Inflammatory macrophage treated with lipopolysaccharide for 1 hour (primary cell): Measurements from ENCODE around the gene CCDC93.

Experiments
- DNase-seq, 2 donors: peaks; one replicate each; pipeline ENCODE4 v3.0.0-alpha.2; 2020 to 2022

CCDC93 gene

DNA sequence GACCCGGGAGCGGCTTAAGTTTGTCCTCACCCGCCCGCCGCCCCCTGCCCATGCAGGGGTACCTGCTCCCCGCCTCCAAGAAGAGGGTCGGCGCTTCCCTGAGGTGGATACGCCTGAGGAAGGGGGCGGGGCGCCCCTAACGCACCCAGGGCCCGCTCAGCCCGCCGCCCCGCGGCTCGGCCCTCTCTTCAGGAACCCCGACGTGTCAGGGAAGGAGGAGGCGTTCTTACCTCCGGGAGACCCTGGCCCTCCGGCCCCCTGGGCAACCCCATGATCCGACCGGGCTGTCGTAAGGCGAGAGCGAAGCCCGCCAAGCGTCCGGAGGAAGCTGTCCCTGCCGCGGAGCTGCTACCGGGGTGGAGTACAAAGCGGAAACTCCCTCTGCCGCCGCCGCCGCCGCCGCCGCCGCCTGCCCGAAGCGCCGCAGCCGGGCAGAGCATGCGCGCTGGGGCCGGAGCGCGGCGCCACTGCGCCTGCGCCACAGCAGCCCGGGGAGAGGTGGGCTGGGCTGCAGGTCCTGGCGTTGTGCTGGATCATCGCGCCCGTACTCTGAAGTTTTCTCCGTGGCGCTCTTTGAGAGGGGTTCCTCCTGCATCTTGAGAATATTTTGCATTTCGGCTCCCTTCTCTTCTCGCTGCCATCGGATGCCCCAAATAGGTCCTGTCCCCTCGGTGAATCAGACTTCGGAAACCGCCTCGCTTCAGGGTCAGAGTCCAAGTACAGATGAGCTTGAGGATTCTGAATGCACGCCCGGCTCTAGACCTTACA is at the start of gene CCDC93:
TSS of gene CCDC93 (minus strand) at position 347 of the 768 bp plus-strand sequence. CDS start at position 272, 75 bp downstream.
- DNase-seq, result peak; percentile 83 to 90

DNA sequence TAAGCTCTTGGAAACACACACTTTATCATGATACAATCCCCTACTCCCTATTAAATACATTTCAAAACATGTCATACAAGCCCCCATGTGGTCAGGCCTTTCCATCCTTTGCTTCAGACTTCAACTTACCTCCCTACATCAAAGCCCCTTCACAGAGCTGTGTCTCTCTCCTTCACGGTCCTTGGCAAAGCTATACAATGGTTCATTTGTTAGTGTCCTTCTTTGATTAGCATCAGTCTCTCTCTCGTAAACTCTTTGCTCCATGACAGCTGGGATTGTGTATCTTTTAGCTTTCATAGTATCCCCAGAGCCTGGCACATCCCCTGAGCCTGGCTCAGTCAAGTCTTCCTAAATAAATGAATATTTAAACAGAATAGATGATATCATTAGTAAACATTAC is 48.8 kb upstream of the CCDC93 start:
- no peak for DNase-seq

DNA sequence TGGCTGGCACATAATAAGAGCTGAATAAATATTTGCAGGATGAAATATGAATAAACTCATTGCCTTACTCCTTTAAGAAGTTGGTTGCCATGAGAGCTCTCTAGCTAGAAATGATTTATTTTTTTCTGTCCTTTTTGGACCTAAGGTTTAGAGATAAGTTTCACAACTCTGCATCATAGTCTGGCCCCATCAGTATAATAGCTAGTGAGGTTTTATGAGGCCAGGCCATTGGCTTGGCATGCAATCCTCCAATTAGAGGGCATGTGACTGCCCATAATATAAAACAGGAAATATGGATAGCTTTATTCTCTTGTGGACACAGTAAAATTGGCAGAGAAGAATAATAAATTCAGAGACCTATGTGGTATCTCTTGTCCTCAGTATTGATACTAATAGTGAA is 48.2 kb upstream of the CCDC93 start:
- DNase-seq, result no peak

DNA sequence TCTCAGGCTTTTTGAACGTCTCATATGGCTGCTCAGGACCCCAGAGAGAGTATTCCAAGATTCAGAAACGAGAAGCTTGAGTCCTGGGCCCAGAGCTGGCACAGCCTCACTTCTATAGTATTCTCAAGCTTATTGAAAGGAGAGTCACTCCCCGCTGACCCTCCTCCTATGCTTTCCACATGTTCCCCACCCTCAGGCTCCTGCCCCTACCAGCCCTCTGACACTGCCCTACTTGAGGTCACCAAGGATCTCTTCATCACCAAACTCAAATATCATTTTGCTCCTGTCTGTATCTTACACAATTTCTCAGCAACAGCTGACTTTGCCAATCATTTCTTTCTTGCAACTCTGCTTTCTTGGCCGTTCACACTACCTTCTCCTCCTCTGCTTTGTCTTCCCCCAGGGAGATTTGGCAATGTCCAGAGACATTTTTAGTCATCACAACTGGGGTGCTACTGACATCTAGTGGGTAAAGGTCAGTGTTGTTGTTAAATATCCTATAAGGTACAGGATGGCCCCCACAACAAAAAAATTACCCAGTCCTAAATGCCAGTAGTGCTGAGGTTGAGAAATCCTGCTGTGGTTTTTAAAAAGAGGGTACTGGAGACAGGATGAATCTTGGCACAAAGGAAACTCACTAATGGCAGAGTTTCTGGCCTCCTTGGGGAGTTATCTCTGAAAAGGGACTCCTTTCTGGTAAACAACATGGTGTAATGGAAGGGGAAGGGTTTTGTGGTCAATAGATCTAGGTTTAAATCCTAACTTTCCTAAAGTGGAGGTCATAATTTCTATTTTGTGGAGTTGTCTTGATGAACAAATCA is 47.5 kb upstream of the CCDC93 start:
- DNase-seq, result peak; percentile 67 to 91

- DNase-seq, result peak; percentile 30 to 35
Measured at GRCh38 chr2:118059919-118060478, 46.1 kb upstream of the CCDC93 start.

DNA sequence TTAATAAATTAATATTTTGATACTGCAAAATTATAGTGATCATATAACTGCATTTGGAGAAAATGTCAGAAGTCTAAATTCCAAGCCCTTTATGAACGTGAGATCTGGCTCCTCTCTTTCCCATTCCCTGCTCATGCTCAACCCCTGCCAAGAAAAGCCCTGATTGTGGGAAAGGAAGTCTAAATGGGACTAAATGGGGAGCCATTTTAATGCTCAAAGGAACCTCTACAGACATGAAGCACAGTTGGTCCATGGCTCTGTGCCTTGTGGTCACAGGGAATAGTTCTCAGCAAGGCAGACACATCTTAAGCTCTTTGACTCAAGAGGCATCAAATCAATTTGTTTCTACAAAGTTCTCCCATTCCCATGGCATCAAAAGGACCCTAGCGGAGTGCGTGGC is 45.1 kb upstream of the CCDC93 start:
- no peak for DNase-seq

DNA sequence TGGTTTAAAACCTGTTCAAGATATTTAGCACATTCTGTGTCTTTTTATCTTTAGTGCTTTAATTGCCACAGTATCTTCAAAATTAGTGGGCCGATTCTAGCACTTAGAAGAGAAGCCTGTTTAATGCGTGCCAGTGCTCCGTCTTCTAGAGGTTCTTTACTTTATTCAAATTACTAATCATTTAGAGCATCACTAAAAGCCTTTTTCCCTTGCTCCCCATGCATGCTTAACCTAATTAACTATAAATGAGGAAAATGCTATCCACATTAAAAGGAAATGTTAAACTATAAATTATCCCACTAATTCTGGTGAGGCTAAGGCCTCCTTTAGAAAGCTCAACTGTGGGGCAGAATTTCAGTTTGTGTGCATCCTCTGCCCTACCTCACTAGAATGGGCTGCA is 42.9 kb upstream of the CCDC93 start:
- no peak for DNase-seq

DNA sequence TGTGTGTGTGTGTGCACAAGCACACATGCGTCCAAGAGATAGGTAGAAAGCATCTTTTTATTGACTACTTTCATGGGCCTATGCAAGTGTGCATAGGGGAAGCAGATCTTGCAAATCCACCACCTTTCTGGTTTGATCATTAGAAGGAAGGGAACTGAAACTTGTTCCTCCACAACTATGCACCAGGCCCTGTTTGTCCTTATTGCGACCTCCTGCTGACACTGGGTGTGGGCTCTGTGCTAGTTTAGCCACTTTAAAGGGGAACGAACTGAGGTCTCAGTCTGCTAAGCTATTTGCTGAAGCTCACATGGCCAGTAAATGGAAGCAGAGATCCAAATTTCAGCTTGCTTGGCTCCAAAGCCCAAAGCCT is 42.3 kb upstream of the CCDC93 start:
- DNase-seq, result peak; percentile 62 to 70

GRCh38 chr2:118055512-118056164 is 41.8 kb upstream of the CCDC93 start:
- peak; percentile 21 to 36 for DNase-seq

- DNase-seq, result no peak
Measured at GRCh38 chr2:118054213-118055008, 40.5 kb upstream of the CCDC93 start.

DNA sequence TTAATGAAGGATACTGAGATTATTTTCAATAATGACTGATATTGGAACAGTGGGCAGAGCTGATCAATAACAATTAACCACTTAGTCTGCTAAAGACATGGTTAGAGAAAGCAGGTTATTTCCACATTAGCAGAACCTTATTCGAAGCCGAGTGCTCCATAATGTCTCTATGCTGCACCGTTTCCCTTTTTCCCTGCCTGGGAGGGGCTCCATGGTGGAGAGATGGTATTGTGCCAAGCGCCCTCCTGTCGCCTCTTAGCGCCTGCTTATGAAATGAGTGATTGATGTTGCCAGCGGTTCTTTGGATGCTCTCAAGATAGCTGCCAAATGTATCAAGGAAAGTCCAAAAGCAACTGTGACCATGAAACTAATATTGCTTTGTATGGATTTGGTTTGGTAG is 39.8 kb upstream of the CCDC93 start:
- DNase-seq, result no peak

GRCh38 chr2:118052474-118052873 is 38.6 kb upstream of the CCDC93 start:
- no peak for DNase-seq

DNA sequence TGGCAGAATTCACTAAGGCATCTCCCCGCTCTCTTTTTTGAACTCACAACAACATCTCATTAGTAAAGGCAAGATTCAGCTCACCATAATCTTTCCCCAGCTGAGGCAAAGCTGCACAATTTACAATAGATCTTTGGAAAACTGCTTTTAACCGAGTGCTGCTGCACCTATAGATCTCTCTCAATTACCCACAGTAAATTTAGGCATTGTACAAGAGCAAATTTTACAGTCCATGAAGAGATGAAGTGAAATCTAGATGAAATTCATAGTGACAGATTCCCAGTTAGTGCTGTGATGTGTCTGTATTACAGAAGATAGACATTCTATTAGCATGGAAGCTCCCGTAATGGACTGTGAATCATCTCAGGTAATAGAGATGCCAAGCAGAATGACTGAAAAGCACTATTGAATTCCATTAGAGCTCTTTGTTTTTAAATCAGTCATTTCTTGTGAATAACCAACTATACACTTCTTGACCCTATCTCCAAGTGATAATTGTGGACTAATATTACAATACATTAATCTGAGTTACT is 38.0 kb upstream of the CCDC93 start:
- no peak for DNase-seq

GRCh38 chr2:118050974-118051373 is 37.1 kb upstream of the CCDC93 start:
- no peak for DNase-seq

DNA sequence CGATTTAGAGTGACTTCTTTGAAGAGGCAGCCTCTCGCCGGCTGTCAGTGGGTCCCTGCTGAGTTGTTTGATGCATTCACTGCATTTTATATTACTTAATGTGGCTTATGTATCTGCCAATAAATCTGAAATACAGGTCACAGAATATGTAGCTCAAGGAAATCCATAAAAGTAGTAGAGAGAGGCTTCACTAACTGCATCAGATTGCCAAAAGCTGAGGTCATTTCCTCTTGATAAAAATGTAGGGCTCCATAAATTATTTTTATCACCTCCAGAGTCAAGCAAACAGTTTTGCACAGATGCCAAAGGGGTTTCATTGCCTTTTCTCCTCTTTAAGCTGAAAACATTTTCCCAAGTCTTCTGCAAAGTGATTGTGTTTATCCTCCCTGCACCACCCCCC is 36.5 kb upstream of the CCDC93 start:
- DNase-seq, result no peak

DNA sequence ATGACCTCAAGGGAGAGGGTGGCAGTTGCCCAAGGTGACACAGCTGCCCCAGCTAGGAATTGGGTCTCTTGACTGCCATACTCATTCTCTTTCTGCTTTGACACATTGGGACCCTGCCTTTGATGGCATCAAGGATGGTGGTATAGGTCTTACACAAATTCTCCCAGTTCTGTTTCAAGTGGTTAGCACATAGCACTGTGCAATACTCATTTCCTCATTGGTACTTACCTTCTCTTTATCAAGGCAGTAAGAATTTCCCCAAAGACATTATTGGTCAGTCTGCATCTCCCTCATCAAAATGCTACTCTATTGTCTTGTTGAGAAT is 35.9 kb upstream of the CCDC93 start:
- peak in 1 of 2 donors; percentile 20 for DNase-seq

GRCh38 chr2:118049140-118049815 is 35.4 kb upstream of the CCDC93 start:
- no peak for DNase-seq

GRCh38 chr2:118048401-118048800 is 34.5 kb upstream of the CCDC93 start:
- DNase-seq, result no peak

- DNase-seq, result peak in 1 of 2 donors; percentile 14
Measured at GRCh38 chr2:118047380-118047826, 33.5 kb upstream of the CCDC93 start.

GRCh38 chr2:118046634-118047210 is 32.9 kb upstream of the CCDC93 start:
- peak; percentile 39 to 62 for DNase-seq

GRCh38 chr2:118045286-118045685 is 31.4 kb upstream of the CCDC93 start:
- no peak for DNase-seq
